ENCODE data around the gene RBMXL3.

- TF ChIP-seq CTCF (IDR thresholded peaks at IDR 0.05; ENCODE audit: control extremely low read depth in 1 of 3, insufficient read depth in 1 of 3, low read depth in 1 of 3, low read length in 3 of 3): no peak; a peak in 1 of 4 replicates
- no peak for TF ChIP-seq POLR2A (IDR thresholded peaks at IDR 0.05; ENCODE audit: control extremely low read depth in 1 of 2, low read depth in 2 of 2, low read length in 2 of 2)
- TF ChIP-seq CHD2 (IDR thresholded peaks at IDR 0.05; ENCODE audit: low read length): no peak
- TF ChIP-seq SP1 (IDR thresholded peaks at IDR 0.05; ENCODE audit: low read depth, low read length): no peak
- no peak for TF ChIP-seq EP300 (IDR thresholded peaks at IDR 0.05; ENCODE audit: borderline replicate concordance in 1 of 2, low read depth in 2 of 2, low read length in 2 of 2)
- TF ChIP-seq RNF2 (IDR thresholded peaks at IDR 0.05; ENCODE audit: borderline replicate concordance, low read depth, low read length, missing control alignments, poor library complexity, severe bottlenecking): no peak
- no peak for TF ChIP-seq TAF7 (optimal IDR thresholded peaks at IDR 0.05; ENCODE audit: borderline replicate concordance, low read depth, low read length)
Measured at GRCh38 chrX:115147220-115147619, 42.0 kb upstream of the RBMXL3 start.

Measured in H1 (cell line).